Measurements from ENCODE around the gene COBL.

The COBL gene

DNA sequence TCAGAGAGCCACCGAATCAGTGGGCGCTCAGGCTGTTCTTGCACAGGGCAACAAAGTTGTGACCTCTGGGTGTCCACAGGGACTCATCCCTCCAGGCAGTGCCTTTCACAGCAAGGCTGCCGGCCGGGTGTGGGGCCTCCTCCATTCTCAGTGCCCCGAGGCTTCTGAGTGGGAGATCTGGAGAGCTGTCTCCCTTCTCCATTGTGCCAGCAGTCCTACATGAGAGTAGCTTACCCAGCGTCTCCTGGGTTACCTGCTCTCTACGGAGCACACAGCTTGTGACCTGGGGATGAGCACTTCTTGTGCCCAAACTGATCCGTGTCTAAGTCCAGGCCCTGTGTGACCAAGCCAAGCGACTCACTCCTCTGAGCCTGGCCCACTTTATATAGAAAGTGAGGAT, 293.1 kb downstream of the COBL start:
- no peak for DNase-seq (ENCODE audit: low spot score)

DNA sequence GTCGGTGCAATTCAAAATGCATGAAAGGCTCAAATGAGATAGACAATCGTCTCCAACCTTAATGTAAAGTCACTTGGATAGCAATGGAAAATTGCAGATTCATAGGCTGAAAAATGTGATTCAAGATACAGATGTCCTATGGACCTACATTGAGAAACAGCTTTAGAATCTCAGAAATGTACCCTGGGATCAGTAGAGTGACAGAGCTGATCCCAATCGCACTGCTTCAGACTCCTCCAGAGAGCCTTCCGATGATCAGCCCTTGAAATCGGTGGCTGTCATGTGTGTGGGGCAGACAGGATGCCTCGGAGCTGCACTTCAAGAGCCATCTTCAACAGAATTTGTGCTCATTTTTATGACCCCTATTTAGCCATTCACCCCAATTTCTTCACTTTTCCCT, 293.8 kb downstream of the COBL start:
- DNase-seq (ENCODE audit: low spot score), result no peak

DNA sequence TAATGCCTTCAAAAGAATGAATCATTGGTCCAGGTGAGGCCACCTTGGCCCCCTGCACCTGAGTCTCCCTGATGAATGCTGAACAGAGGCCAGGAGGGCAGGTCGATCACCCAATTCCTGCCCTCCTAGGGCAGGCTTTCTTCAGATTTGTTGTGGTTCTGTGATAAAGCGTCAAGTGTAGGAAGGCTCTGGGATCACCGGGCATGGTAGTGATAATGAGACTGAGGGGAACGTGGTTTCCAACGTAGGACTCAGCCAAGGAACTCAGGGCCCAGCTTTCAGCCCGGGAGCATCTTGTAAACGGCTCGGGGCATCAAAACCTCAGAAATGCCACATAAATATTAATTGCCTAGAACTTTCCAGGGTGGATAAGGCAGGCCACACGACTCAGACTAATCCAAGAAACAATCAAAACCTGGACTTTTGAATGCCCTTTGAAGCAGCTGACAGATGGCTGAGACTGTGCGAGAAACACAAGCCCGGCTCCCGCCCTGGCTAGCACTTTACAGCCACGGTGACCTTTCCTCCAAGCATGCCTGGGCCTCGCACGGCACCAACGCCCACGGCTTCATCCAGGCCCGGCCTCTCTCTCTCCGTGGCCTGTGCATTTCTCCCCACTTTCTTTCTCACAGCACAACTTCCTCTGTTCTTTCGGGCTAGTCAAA, 294.6 kb downstream of the COBL start:
- DNase-seq (ENCODE audit: low spot score), result no peak

DNA sequence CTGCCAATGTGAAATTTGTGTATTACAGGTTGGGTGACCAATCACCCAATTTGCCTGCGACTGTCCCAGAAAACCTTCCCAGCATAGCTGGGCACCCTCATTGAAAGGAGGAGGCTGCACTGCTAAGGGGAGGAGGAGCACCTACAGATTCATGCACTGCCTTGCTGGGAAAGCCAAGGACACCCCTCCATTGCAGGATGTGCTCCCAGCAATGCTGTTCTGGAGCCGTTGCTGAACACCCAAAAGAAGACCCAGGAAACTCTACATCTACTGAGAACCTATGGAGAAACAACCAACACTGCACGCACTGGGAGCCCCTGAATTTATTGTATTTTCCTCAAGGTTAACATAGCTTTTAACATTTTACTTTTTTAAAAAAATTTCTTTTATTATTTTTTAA, 295.7 kb downstream of the COBL start:
- DNase-seq (ENCODE audit: low spot score), result no peak

DNA sequence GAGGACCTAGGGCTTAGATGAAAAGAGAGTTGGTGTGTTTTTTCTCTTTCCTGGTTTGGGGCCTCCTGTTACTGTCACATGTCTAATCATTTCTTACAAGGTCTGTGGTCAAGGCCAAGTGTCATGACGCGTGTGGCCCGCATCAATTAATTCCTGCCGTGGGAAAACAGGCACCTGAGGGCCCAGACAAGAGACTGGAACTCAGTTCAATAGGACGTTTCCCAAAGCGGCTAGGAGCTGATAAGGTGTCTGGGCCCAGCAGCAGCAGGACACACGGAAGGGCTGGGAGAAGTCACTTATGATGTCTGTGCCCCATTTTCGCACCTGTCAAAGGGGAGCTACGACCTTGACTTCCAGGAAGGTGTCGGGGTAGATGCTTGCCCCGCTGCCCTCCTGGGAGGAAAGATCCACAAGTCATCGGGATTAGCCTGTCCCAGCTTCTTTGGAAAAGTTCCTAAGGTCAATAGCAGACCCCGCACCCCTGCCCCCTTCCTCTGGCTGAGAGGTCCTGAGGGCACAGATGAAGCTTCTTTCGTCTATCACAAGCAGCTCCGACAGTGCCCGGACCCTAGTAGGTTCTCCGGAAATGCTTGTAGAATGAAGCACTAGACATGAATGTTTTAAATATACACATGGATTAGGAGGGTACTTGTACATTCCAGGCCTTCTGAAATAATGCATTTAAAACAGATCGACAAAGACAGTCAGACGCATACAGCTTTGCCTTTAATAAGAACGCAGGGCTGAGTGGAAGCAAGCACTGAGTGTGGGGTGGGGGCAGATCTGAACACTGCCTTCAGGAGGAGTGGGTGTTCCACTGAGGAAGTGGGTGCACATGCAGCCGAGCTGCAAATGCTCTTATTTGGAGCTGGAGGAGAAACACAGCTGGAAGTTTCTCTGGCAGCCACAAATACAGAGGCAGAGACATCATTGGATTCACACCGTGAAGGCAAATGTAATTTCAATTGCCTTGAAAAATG, 296.4 kb downstream of the COBL start:
- DNase-seq (ENCODE audit: low spot score), result no peak

DNA sequence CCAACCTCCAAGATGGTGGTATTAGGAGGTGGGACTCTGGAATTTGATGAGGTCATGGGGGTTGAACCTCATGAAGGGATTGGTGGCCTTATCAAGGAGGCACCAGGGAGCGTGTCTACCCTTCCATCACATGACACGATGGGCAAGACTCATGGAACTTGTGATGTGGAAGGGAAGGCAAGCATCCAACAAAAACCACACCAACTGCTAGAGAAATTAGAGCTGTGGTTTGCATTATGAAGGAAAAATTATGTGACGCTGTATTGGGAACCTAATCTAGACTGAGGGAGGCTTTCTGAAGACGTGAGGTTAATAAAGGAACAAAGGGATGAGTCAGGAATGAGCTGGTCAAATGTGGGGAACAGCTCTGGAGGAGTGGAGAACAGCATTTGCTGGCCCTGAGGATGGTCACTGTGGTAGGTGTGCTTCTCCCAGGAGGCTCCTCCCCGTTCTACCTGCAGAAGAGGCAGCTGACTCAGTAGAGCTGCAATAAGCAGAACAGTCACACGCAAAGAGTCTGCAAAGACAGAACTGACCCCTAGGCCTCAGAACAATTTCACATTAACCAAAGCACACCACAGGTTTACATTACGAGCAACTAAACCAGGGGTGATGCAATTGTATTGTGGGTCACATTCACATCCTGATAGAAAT, 297.3 kb downstream of the COBL start:
- no peak for DNase-seq (ENCODE audit: low spot score)

DNA sequence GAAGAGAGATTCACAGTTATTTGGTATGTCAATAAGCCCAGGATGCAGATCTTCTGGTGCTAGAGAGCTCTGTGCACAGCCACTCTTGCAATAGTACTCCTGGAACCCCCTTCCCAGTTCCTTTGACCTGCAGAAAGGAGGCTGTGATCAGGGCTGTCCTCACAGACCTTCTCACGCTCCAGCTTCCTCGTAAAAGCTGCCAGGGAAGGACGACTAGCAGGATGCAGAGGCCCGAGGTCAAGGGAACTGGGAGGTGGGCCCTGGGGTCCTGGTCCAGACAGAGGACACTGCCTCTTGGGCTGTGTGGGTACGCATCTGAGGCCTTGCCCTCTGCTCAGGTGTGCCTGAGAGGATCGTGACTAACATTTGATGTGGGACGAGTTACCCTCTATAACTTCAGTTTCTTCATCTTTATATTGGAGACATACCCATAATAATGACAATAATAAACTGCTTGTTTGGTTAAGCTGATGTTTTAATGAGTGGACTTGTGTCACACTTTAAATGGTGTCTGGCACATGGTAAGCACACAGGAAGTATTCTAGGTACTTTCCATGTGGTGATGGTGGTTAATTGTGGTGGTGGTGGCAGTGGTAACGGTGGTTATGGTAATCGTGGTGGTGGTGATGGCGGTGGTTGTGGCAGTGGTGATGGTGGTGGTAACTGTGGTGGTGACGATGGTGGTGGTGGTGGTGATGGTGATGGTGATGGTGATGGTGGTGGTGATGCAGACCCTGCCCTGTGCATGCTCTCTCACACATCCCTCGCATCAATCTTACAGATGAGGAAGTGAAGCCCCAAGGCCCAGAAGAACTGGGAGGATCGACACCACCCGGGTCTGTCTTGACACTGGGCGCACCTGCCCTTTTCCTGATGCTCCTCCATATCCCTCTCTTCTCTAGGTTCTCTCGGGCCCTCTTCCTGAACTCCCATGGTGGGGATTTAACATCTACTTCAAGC, 298.8 kb downstream of the COBL start:
- no peak for DNase-seq (ENCODE audit: low spot score)

DNA sequence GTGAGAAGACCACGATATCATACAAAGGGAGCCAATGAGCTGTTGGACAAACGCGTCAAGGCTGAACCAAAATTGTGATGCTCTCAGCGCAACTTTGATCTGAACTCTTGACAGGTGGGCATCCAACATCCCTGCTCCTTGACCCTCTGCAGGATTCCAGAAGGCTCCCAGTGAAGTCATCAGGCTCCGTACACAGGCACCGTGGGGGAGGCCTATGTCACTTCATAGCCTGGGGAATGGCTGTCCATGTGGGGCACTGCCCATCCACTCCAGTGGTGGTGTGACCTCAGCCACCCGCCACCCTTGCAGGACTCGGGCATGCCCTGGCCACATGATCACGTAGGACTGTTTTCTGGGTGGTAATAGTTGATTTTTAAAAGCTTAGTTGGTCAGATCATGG, 300.1 kb downstream of the COBL start:
- DNase-seq (ENCODE audit: low spot score), result no peak

DNA sequence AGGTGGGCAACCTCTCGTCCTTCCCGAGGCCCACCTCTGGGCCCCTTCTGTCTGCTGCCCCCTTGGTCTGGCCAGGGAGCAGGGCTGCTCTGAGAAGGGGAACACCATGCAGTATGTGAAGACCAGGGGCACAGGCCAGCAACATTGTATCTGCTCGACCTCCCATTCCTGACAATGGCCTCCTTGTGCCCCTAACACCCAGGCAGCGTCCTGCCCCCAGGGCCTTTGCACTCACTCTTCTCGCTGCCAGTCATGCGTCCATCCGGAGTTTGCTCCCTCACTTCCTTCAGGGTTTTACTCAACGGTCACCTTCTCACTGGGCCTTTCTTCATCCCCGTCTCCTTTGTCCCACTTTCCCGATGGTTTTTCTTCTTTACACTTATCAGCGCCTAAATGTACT, 301.0 kb downstream of the COBL start:
- DNase-seq (ENCODE audit: low spot score), result no peak

DNA sequence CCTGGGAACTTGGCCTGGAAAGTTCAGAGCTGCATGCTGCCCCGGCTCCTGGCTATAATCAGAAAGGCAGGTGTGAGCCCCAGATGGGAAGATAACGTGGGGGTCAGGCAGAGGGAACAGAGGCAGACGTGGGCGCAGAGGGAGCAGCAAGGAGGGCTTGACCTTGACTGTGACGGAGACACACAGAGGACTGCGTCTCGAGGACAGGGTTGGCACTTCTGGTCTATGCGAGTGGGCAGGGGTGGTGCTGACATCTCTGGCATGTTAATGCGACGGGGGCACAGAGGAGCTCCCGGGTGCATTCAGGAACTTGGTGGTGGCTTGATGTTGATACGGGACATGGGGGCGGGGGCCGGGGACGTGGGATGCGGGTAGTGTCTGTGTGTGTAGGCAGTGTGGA, 301.8 kb downstream of the COBL start:
- no peak for DNase-seq (ENCODE audit: low spot score)

DNA sequence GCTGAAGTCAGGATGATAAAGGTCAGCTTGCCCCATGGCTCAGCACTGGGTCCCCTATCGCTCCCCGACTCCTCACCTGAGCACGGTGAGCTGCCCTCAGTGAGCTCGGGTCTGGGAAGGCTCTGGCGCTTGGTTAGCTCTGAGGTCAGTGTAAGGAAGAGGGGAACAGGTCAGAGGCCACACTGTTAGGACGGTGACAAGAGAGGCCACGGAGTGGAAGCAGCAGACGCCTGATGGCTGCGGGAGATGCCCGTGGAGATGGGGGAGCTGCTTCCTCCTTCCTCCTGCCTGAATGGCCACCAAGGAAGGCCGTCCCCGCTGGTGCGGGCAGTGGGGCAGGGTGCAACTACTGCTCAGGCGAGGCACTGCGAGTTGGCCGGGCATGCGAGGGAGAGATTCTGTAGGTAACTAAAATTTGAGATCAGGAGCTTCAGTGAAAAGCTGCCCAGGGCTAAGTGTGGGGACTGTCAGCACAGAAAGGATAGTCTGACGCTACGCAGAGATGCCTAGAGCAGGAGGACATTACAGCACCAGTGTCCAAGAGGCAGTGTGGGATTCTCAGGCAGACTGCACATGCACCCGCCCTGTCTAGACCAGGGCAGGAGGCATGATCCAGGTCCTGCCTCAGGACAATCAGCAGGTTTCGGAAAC, 302.6 kb downstream of the COBL start:
- no peak for DNase-seq (ENCODE audit: low spot score)

DNA sequence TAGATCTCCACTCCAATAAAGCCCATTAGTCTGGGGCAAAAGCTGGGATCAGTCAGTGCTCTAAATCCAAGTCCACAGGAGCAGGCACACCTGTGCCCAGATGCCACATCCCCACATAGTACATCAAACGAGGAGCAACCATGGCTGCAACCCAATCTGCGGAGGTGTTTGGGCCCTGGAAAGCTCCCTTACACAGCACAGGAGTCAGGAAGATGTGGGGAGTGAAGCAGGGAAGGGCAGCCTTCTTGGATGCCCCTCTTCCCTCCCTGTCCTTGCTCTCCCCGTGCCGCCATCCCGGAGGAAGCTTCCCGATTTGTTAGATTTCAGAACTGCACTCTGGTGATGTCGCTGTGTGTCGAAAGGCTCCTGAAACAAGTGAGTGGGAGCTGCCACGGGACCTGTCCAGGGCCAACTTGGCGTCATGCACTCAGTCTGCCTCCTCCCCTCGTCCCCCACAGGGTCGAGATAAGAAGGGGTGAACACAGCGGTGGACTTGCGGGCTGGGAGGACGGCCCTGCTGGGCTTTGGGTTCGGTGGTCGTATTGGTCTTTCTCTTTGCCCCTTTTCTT, 303.3 kb downstream of the COBL start:
- no peak for DNase-seq (ENCODE audit: low spot score)

DNA sequence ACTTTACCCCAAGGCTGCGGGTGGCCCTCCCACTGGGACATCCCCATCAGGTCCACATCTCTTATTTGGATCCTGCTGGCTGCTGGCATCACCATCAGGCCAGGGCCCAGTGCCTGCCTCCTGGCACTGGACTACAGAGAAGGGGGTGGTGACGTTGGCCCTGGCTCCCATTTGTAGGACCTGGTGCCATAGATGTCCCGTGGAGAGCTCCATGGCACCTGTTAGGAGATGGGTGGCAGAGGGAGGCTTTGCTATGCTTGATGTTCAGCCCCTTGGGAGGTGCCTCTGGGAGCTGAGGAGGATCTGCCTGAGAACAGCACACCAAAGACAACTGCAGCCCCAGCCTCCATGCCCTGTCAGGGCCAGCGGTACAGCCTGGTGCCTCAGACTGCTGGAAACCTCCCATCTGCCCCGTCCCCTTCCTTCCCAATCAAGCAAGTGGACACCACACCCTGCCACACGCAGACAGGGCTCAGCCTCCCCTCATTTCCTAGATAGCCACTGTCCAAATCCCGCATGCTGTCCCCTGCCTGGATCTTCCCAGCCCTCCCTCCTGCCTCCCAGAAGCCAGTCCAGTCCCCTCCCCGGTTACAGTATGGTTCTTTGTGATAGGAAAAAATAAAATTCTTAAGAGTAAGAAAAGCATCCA, 303.9 kb downstream of the COBL start:
- DNase-seq (ENCODE audit: low spot score), result no peak

DNA sequence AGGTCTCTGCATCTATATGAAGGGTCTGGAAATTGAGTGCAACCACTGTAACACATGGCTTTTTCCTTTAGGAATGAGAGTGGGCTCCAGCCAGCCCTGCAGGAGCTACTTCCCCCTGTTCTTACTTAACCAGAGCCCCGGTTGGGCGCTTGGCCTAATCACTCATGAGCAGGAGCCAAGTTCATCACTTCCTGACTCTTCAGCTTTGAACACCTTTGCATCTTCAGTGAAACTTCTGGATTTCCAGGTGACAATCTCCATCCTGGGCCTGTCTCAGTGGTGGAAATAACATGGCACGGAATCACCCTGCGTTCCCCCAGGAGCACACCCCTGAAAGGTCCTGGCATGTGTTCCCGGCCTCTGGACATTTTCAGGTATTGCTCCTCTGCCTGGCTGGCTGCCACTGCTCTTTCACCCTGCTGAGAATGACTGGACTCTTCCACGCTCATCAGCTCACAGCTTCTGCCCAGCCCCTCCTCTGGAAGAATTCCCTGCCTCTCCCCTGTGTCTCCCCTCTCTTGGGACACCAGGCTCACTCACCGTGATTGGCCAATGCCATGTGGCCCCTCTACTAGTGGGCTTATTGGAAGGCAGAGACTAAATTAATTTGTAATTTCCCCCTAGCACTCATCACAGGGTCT, 304.8 kb downstream of the COBL start:
- no peak for DNase-seq (ENCODE audit: low spot score)

DNA sequence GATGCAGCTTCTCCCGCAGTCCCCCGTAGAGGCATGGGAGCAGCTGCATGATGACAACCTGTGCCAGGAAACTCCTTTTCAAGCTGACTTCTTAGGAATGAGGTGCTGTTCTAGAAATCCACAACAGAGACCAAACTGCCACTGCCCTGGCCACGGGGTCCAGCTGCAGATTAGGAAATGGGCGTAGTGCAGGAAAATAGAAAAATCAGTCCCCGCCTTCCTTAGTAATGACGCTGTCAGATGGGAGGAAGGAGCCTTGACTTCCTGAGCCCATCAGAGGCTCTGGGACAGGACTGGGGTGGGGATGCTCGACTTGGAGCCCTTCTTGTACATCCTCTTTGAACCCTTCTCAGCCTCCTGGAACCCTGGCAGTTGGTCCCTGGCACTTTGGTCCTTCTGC, 306.1 kb downstream of the COBL start:
- no peak for DNase-seq (ENCODE audit: low spot score)

DNA sequence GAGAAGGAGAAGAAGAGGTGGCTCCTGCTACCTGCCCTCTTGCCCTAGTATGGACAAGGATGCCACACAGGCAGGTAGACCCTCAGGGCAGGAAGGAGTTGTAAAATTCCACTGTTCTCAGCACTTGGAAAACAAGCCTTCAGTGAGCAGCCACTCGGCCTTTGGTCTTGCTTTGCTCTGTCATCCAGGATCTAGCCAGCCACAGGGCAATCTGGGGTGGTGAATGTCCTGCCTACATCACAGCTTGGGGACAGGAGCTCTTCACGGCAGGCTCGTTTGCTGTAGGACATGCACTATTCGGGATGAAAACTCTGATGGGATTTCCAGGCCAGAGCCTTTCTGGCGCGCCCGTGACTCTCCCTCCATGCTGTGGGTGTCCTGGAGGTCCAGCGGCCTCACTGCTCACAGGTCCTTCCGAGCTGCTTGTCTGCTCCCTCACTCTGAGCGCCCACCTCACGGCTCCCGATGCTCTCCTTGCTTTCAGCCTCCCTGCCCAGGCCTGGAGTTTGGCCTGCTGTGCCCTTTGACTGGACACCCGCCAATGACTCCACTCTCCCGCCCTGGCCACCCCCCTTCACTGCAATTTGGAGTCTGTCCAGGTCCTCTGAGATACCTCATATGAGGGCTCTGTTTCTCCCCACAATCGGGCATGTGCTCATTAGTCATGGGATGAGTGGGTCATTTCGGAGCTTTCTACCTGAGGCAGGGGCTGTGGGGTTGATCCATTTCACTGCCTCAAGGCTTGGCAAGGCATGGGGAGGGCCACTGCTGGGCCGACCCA, 306.7 kb downstream of the COBL start:
- DNase-seq (ENCODE audit: low spot score), result no peak

DNA sequence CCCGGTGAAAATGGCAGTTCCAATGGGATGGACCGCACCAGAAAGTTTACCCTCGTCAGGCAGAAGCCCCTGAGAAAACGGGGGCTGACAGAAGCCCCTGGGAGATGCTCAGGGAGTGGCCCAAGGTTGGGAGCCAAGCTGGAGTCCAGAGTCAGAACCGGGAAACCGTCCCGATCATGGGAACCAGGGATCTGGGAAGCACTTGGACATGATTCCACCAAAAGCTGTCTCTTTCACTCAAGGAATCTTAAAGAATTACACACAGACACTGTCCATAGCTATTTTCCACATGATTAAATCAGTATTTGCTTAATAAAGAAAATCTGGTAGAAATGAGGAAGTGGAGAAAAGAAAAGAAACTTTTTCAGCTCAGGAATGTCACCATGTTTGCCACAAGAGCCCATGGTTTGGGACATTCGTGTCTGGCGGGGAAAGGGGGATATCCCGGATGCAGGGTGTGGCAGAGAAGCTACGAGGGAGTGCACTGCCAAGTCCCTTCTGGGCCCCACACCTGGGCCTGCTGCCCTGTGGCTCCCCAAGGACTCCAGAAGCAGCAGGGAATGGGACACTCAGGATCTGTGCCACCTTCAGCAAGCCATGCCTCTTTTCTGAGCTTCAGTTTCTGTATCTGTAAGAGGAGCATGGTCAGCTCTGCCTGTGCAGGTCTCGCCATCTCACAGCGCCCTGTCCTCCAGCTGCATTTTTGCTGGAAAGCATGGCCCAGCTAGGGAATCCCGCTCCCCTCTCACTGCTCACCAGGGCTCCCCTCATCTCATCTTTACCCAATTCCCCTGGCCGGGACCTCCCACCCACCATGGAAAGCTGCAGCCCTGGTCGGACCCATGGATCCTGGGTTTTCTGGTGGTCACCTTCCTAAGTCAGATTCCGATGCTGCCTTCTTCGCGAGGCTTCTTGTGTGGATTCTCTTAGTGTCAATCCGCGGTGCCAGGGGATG, 308.8 kb downstream of the COBL start:
- no peak for DNase-seq (ENCODE audit: low spot score)

Data from hematopoietic multipotent progenitor cell treated with erythropoietin and hydrocortisone succinate and interleukin-3 and kit ligand, for 17 days (in vitro differentiated cells).